Measurements from ENCODE around the gene FADS1. TPM values are rescaled to one million over a fixed set of nuclear protein-coding genes. Genes with fewer than 3 reads are reported as not detected.

The FADS1 gene
- total and polyA plus RNA-seq, 2 donors (not counting 3 experiments of a cell fraction or from before 2014, with no cell fraction given): 110 to 121 TPM

DNA sequence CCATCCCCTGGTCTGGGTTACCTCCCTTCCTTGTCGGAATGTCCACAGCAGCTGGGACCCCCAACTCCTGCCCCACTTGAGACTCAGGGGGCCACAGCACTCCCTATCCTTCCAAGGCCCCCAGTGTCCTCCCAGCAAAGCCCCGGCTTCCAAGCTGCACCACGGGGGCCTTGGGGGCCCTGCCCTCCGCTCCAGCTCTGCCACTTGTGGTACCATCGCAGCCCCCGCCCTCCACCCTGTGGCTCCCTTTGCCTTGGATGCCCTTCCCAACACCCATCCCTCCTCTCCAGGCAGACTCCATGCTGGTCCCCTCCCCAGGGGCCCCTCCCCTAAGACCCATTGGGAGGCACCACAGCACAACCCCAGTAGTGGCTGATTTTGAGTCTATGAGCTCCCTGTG lies 41.7 kb downstream of the FADS1 start:
- H3K4me2 ChIP-seq (ENCODE audit: insufficient read depth, low read length): no peak overlapping the region
- H2AFZ ChIP-seq (ENCODE audit: low read depth, low read length): no peak overlapping the region
- no peaks in the 10 kb centered on the region for H4K20me1 ChIP-seq (replicated peaks; ENCODE audit: control insufficient read depth, extremely low read depth, insufficient read depth, low read length)
- H3K9me1 ChIP-seq (replicated peaks; ENCODE audit: control insufficient read depth, extremely low read depth, insufficient read depth, low read length): no peaks in the 10 kb centered on the region
- intact Hi-C loops (cut with micrococcal nuclease): no loop called here
- ChIA-PET CTCF (interaction anchor here (0.8 to 4.1 kb wide), 4 partner anchors 8 to 26 kb away, joined by 3 to 91 read pairs (median 5); no protein-coding TSS in a partner anchor), POLR2A (no interaction called here)
- dilution Hi-C loops (cut with MboI; ENCODE audit: extremely low pct_ligation_motif_present, low sequenced_read_pairs): no loop called here
- no peaks in the 10 kb centered on the region for H3K9me3 ChIP-seq (replicated peaks; ENCODE audit: control insufficient read depth, insufficient read depth, low read length)
- no peaks in the 10 kb centered on the region for H3K36me3 ChIP-seq (ENCODE audit: control insufficient read depth in 2 of 2, extremely low read depth in 1 of 2, insufficient read depth in 2 of 2, low read length in 2 of 2)
- H3K27me3 ChIP-seq (ENCODE audit: control insufficient read depth in 2 of 2, insufficient read depth in 2 of 2, low read length in 2 of 2): no peaks in the 10 kb centered on the region
- FAIRE-seq (no peak), DNase-seq (ENCODE audit: low read depth, low spot score) (no peak)
- no peak overlapping the region for H3K9ac ChIP-seq (replicated peaks; ENCODE audit: extremely low read depth, insufficient read depth, low read length)
- H3K27ac ChIP-seq (ENCODE audit: insufficient read depth, low read depth, low read length): no peak overlapping the region
- H3K79me2 ChIP-seq (ENCODE audit: control insufficient read depth, insufficient read depth, low read length): no peaks in the 10 kb centered on the region
- peaks cover 6% of the 10 kb centered on the region for H3K4me1 ChIP-seq (ENCODE audit: control insufficient read depth, extremely low read depth, insufficient read depth, low read length)
- BruUV-seq (replicated peaks): no TSS peak
- H3K4me3 ChIP-seq (replicated peaks in 1 of 3; ENCODE audit: insufficient read depth in 1 of 3, low read depth in 1 of 3, low read length in 3 of 3): no peak overlapping the region
- TF ChIP-seq POLR2AphosphoS5 (IDR thresholded peaks at IDR 0.05; ENCODE audit: insufficient read depth, low read depth, low read length) (no peak), EZH2 (IDR thresholded peaks at IDR 0.05; ENCODE audit: borderline replicate concordance, low read depth, low read length, severe bottlenecking) (no peak), MYC (IDR thresholded peaks at IDR 0.05; ENCODE audit: low read depth, low read length) (no peak), GATA2 (IDR thresholded peaks at IDR 0.05; ENCODE audit: insufficient read depth, insufficient read length, low read depth, low read length) (no peak), POLR2A (IDR thresholded peaks at IDR 0.05; ENCODE audit: low read depth, low read length) (no peak), JUN (IDR thresholded peaks at IDR 0.05; ENCODE audit: borderline replicate concordance, insufficient read depth, insufficient read length, low read depth) (no peak), FOS (IDR thresholded peaks at IDR 0.05; ENCODE audit: borderline replicate concordance, insufficient read depth, low read length) (no peak)
- TF ChIP-seq, protein P1, sequence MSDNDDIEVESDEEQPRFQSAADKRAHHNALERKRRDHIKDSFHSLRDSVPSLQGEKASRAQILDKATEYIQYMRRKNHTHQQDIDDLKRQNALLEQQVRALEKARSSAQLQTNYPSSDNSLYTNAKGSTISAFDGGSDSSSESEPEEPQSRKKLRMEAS (IDR thresholded peaks at IDR 0.05; ENCODE audit: insufficient read depth, insufficient read length): no peak
- TF ChIP-seq, protein P2, sequence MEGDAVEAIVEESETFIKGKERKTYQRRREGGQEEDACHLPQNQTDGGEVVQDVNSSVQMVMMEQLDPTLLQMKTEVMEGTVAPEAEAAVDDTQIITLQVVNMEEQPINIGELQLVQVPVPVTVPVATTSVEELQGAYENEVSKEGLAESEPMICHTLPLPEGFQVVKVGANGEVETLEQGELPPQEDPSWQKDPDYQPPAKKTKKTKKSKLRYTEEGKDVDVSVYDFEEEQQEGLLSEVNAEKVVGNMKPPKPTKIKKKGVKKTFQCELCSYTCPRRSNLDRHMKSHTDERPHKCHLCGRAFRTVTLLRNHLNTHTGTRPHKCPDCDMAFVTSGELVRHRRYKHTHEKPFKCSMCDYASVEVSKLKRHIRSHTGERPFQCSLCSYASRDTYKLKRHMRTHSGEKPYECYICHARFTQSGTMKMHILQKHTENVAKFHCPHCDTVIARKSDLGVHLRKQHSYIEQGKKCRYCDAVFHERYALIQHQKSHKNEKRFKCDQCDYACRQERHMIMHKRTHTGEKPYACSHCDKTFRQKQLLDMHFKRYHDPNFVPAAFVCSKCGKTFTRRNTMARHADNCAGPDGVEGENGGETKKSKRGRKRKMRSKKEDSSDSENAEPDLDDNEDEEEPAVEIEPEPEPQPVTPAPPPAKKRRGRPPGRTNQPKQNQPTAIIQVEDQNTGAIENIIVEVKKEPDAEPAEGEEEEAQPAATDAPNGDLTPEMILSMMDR (IDR thresholded peaks at IDR 0.05; ENCODE audit: extremely low read depth in 1 of 2, insufficient read depth in 1 of 2, low read depth in 1 of 2, low read length in 2 of 2): no peak

Data from endothelial cell of umbilical vein (primary cell).